Measurements from ENCODE around the gene CLMN. TPM values are rescaled to one million over a fixed set of nuclear protein-coding genes. Genes with fewer than 3 reads are reported as not detected.

Gene CLMN
- total and polyA plus RNA-seq, 2 of the 13 experiments (the other 11 are each of a cell fraction or from before 2014, with no cell fraction given), result 15.1 to 16.7 TPM

DNA sequence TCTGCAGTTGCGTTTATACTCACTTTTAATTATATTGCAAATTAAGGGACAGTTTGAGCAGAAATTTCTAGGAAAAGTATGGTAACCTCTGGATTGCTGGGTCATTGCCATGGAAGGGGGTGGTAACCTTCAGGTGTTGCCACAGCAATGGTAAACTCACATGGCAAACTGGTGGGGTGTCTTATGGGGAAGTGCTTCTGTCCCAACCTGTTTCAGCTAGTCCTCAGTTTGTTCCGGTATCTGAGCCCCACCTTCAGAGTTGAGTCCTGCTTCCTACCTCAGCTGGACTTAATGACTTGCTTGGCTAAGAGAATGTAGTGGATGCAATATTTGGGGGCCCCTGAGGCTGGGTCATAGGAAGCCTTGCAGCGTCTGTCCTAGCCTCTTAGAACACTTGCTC, 7.3 kb upstream of the CLMN start:
- Histone ChIP-seq H3K4me3 (replicated peaks in 1 of 3; ENCODE audit: insufficient read depth in 1 of 3, low read depth in 2 of 3, low read length in 3 of 3) (no peak overlapping the region), H3K36me3 (replicated peaks in 1 of 2; ENCODE audit: control insufficient read depth in 1 of 2, insufficient read depth in 2 of 2, low read length in 2 of 2) (no peaks in the 10 kb centered on the region), H2AFZ (ENCODE audit: low read length) (no peak overlapping the region), H3K27ac (ENCODE audit: extremely low read length, insufficient read depth, low read length) (no peak overlapping the region), H3K9me3 (ENCODE audit: low read length) (no peaks in the 10 kb centered on the region), H3K4me1 (ENCODE audit: insufficient read depth, low read length) (peaks cover 28% of the 10 kb centered on the region), H3K79me2 (ENCODE audit: insufficient read depth, low read length) (no peaks in the 10 kb centered on the region), H3K9ac (ENCODE audit: insufficient read depth, low read depth, low read length) (no peak overlapping the region), H3K4me2 (ENCODE audit: low read depth, low read length) (no peak overlapping the region), H4K20me1 (ENCODE audit: insufficient read depth, low read length) (no peaks in the 10 kb centered on the region), H3K27me3 (ENCODE audit: control insufficient read depth in 1 of 2, insufficient read depth in 2 of 2, low read length in 2 of 2) (peaks cover 0 to 45% of the 10 kb centered on the region in 2 experiments)
- ATAC-seq, result no peak
- ChIA-PET CTCF (ENCODE audit: low intra/inter-chr PET ratio, low total read pairs) (no interaction called here), POLR2A (no interaction called here)
- intact Hi-C loops (cut with micrococcal nuclease; ENCODE audit: unreplicated experiment) (no loop called here), in situ Hi-C loops (cut with HindIII; ENCODE audit: extremely low pct_ligation_motif_present, low pct_unique_long_range_greater_than_20kb) (no loop called here)
- 33% methylated on average over 3 of the region's 3 CpGs for WGBS (ENCODE audit: low lambda C conversion rate)
- FAIRE-seq, result no peak
- TF ChIP-seq ZBTB38 (CRISPR knock-in tag; IDR thresholded peaks at IDR 0.05) (no peak), SRY (CRISPR knock-in tag; IDR thresholded peaks at IDR 0.05) (no peak)
- TF ChIP-seq, protein P1, sequence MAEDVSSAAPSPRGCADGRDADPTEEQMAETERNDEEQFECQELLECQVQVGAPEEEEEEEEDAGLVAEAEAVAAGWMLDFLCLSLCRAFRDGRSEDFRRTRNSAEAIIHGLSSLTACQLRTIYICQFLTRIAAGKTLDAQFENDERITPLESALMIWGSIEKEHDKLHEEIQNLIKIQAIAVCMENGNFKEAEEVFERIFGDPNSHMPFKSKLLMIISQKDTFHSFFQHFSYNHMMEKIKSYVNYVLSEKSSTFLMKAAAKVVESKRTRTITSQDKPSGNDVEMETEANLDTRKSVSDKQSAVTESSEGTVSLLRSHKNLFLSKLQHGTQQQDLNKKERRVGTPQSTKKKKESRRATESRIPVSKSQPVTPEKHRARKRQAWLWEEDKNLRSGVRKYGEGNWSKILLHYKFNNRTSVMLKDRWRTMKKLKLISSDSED (CRISPR knock-in tag; IDR thresholded peaks at IDR 0.05), result no peak
- no peak for DNase-seq (ENCODE audit: low spot score)
- BruUV-seq (replicated peaks), result no TSS peak

DNA sequence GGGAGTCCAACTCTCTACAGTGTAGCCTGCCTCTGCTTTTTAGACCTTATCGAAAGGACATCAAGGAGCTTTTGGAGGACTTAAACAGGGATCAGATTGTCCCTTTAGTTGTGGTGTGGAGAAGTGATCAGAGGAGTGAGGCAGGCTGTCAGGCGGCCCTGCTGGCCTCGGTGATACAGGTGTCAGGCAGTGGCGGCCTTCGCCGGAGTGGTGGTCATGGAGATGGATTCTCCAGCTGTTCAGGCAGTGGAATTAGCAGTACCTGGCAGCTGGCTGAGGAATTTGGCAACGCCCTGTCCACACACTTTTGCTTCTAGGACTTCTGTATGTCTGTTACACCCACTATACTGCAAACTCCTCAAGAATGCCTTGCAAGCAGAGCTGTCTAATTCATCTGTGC, 4.2 kb upstream of the CLMN start:
- Histone ChIP-seq H3K4me3 (replicated peaks in 1 of 3; ENCODE audit: insufficient read depth in 1 of 3, low read depth in 2 of 3, low read length in 3 of 3) (no peak overlapping the region), H3K4me1 (ENCODE audit: insufficient read depth, low read length) (peaks cover 35% of the 10 kb centered on the region), H4K20me1 (ENCODE audit: insufficient read depth, low read length) (no peaks in the 10 kb centered on the region), H3K9me3 (ENCODE audit: low read length) (no peaks in the 10 kb centered on the region), H3K4me2 (ENCODE audit: low read depth, low read length) (no peak overlapping the region), H3K9ac (ENCODE audit: insufficient read depth, low read depth, low read length) (no peak overlapping the region), H3K27ac (ENCODE audit: extremely low read length, insufficient read depth, low read length) (no peak overlapping the region), H3K79me2 (ENCODE audit: insufficient read depth, low read length) (no peaks in the 10 kb centered on the region), H3K27me3 (ENCODE audit: control insufficient read depth in 1 of 2, insufficient read depth in 2 of 2, low read length in 2 of 2) (peaks cover 2 to 33% of the 10 kb centered on the region in 2 experiments; a peak in 3 of 5 replicates), H3K36me3 (replicated peaks in 1 of 2; ENCODE audit: control insufficient read depth in 1 of 2, insufficient read depth in 2 of 2, low read length in 2 of 2) (no peaks in the 10 kb centered on the region), H2AFZ (ENCODE audit: low read length) (no peak overlapping the region)
- CTCF ChIA-PET (ENCODE audit: low intra/inter-chr PET ratio, low total read pairs), result no interaction called here
- POLR2A ChIA-PET, result no interaction called here
- 34% methylated on average over 6 of the region's 7 CpGs for WGBS (ENCODE audit: low lambda C conversion rate)
- no peak for ATAC-seq
- in situ Hi-C loops (cut with HindIII; ENCODE audit: extremely low pct_ligation_motif_present, low pct_unique_long_range_greater_than_20kb), result no loop called here
- no TSS peak for BruUV-seq (replicated peaks)
- no peak for DNase-seq (ENCODE audit: low spot score)
- TF ChIP-seq NR1H2 (CRISPR knock-in tag; IDR thresholded peaks at IDR 0.05; ENCODE audit: borderline replicate concordance, low read depth), result no peak
- TF ChIP-seq, protein P2, sequence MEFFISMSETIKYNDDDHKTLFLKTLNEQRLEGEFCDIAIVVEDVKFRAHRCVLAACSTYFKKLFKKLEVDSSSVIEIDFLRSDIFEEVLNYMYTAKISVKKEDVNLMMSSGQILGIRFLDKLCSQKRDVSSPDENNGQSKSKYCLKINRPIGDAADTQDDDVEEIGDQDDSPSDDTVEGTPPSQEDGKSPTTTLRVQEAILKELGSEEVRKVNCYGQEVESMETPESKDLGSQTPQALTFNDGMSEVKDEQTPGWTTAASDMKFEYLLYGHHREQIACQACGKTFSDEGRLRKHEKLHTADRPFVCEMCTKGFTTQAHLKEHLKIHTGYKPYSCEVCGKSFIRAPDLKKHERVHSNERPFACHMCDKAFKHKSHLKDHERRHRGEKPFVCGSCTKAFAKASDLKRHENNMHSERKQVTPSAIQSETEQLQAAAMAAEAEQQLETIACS (CRISPR knock-in tag; IDR thresholded peaks at IDR 0.05), result no peak
- TF ChIP-seq, protein P3, sequence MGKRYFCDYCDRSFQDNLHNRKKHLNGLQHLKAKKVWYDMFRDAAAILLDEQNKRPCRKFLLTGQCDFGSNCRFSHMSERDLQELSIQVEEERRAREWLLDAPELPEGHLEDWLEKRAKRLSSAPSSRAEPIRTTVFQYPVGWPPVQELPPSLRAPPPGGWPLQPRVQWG (CRISPR knock-in tag; IDR thresholded peaks at IDR 0.05; ENCODE audit: borderline replicate concordance, low read depth), result no peak
- TF ChIP-seq, protein P4, sequence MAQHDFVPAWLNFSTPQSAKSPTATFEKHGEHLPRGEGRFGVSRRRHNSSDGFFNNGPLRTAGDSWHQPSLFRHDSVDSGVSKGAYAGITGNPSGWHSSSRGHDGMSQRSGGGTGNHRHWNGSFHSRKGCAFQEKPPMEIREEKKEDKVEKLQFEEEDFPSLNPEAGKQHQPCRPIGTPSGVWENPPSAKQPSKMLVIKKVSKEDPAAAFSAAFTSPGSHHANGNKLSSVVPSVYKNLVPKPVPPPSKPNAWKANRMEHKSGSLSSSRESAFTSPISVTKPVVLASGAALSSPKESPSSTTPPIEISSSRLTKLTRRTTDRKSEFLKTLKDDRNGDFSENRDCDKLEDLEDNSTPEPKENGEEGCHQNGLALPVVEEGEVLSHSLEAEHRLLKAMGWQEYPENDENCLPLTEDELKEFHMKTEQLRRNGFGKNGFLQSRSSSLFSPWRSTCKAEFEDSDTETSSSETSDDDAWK (CRISPR knock-in tag; IDR thresholded peaks at IDR 0.05), result no peak
- TF ChIP-seq EZH2 (conservative IDR thresholded peaks at IDR 0.05; ENCODE audit: low read depth, low read length), result no peak
- no peak for TF ChIP-seq NFKBIZ (CRISPR knock-in tag; IDR thresholded peaks at IDR 0.05)
- no peak for TF ChIP-seq FOXA1 (IDR thresholded peaks at IDR 0.05)
- TF ChIP-seq FOXA1 (CRISPR knock-in tag; IDR thresholded peaks at IDR 0.05), result no peak
- no peak for TF ChIP-seq KDM4B (CRISPR knock-in tag; IDR thresholded peaks at IDR 0.05)
- TF ChIP-seq SP5 (CRISPR knock-in tag; IDR thresholded peaks at IDR 0.05; ENCODE audit: borderline replicate concordance, low read depth), result no peak
- no peak for TF ChIP-seq AKAP8 (CRISPR knock-in tag; IDR thresholded peaks at IDR 0.05)
- no peak for TF ChIP-seq GFI1 (CRISPR knock-in tag; IDR thresholded peaks at IDR 0.05; ENCODE audit: borderline replicate concordance)
- no peak for FAIRE-seq
- intact Hi-C loops (cut with micrococcal nuclease; ENCODE audit: unreplicated experiment), result no loop called here

All from HepG2 (cell line).